Skeletal muscle tissue (tissue), 4 donors: Measurements from ENCODE around the gene SULT1B1. TPM values are rescaled to one million over a fixed set of nuclear protein-coding genes. Genes with fewer than 3 reads are reported as not detected.

Experiments
- H3K27ac ChIP-seq: one replicate; pipeline ENCODE4 v1.7.0; 2013; ENCODE audit warnings: mild to moderate bottlenecking, low read depth, low read length, inconsistent platforms
- H3K27me3 ChIP-seq, 3 donors: one replicate each; pipeline ENCODE4 v1.7.0; 2013; ENCODE audit warnings: low read length in 3 of 3; ENCODE audit not compliant: control insufficient read depth in 3 of 3, insufficient read depth in 3 of 3
- H3K36me3 ChIP-seq, 3 donors: one replicate each; pipeline ENCODE4 v1.7.0; 2013; ENCODE audit warnings: low read length in 3 of 3; ENCODE audit not compliant: control insufficient read depth in 3 of 3, insufficient read depth in 3 of 3
- H3K4me1 ChIP-seq, 3 donors: one replicate each; pipeline ENCODE4 v1.7.0; 2013; ENCODE audit warnings: low read length in 3 of 3, mild to moderate bottlenecking in 3 of 3; ENCODE audit not compliant: control insufficient read depth in 3 of 3, insufficient read depth in 3 of 3
- H3K4me3 ChIP-seq, 3 donors: one replicate each; pipeline ENCODE4 v1.7.0; 2013; ENCODE audit warnings: low read length in 3 of 3
- H3K9ac ChIP-seq, 3 donors: one replicate each; pipeline ENCODE4 v1.7.0; 2013; ENCODE audit warnings: low read length in 3 of 3, mild to moderate bottlenecking in 3 of 3, moderate library complexity in 2 of 3, low read depth in 1 of 3
- H3K9me3 ChIP-seq, 3 donors: one replicate each; pipeline ENCODE4 v1.7.0; 2013; ENCODE audit warnings: low read length in 3 of 3; ENCODE audit not compliant: control insufficient read depth in 3 of 3
- total RNA-seq: library from RNA; depleted of rRNA; stranded (reverse); fragments of >200 nt; gene quantifications from one replicate; pipeline ENCODE4 v1.2.3, GENCODE V29; 2014
- donor health status: Osteomylitis.

The SULT1B1 gene
- total RNA-seq, 1 donor from 2014 or later, result 0.52 TPM

- Histone ChIP-seq H3K9ac (no peak overlapping the region), H3K9me3 (no peaks in the 10 kb centered on the region), H3K4me3 (no peak overlapping the region), H3K27me3 (no peaks in the 10 kb centered on the region), H3K4me1 (no peaks in the 10 kb centered on the region), H3K27ac (no peak overlapping the region), H3K36me3 (no peaks in the 10 kb centered on the region)
Measured at GRCh38 chr4:69753686-69754085, 6.7 kb downstream of the SULT1B1 start.

DNA sequence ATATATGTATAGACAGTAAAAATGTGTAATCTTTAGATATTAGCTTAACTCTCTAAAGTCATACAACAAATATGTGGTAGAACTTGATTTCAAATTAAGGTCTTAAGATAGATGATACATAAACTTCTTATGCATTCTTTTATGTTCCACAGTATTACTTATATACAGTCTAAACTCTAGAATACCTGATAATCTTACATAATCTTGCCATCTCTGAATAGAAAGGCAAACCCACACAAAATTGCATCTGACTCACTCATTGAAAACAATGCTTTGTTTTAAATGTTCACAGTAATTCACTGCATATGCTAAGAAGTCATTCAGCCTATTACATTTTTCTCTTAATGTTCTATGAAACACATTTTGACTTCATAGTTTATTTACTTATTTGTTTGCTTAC lies 10.1 kb downstream of the SULT1B1 start:
- no peaks in the 10 kb centered on the region for H3K4me1 ChIP-seq
- H3K9ac ChIP-seq, result no peak overlapping the region
- H3K4me3 ChIP-seq, result no peak overlapping the region
- no peaks in the 10 kb centered on the region for H3K9me3 ChIP-seq
- no peak overlapping the region for H3K27ac ChIP-seq
- H3K36me3 ChIP-seq, result no peaks in the 10 kb centered on the region
- no peaks in the 10 kb centered on the region for H3K27me3 ChIP-seq

DNA sequence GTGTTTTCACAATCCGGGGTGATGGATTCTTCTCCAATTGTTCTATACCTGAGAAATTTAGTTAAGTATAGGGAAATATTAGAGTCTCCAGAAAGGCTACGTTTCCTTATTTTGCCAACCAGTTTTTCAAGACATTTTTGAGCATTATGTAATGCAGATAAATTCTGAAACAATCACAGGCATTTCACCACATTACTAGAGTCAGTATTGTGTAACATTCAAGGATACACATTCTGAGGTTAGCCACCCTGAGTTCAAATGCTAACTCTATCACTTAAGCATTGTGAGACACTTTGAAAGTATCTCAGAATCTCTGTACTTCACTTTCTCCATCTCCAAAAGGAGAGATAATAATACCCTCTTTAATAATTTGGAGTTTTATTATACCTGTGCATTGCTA lies 10.6 kb downstream of the SULT1B1 start:
- H3K4me3 ChIP-seq, result no peak overlapping the region
- H3K27ac ChIP-seq, result no peak overlapping the region
- H3K9ac ChIP-seq, result no peak overlapping the region

GRCh38 chr4:69748173-69748572 lies 12.2 kb downstream of the SULT1B1 start:
- no peak overlapping the region for H3K27ac ChIP-seq
- H3K4me1 ChIP-seq, result no peaks in the 10 kb centered on the region
- H3K36me3 ChIP-seq, result no peaks in the 10 kb centered on the region
- H3K9ac ChIP-seq, result no peak overlapping the region
- no peak overlapping the region for H3K4me3 ChIP-seq
- H3K9me3 ChIP-seq, result peaks cover 0 to 3% (median 0%) of the 10 kb centered on the region in 3 donors
- no peaks in the 10 kb centered on the region for H3K27me3 ChIP-seq

More for the DNA sequence above, 10.6 kb downstream of the SULT1B1 start:
- H3K9me3 ChIP-seq, result no peaks in the 10 kb centered on the region
- H3K27me3 ChIP-seq, result no peaks in the 10 kb centered on the region
- H3K36me3 ChIP-seq, result no peaks in the 10 kb centered on the region
- H3K4me1 ChIP-seq, result no peaks in the 10 kb centered on the region

- Histone ChIP-seq H3K4me3 (no peak overlapping the region), H3K4me1 (no peaks in the 10 kb centered on the region), H3K27me3 (no peaks in the 10 kb centered on the region), H3K9me3 (peaks cover 0 to 3% (median 0%) of the 10 kb centered on the region in 3 donors), H3K27ac (no peak overlapping the region), H3K36me3 (no peaks in the 10 kb centered on the region), H3K9ac (no peak overlapping the region)
Measured at GRCh38 chr4:69744157-69744478, 16.3 kb downstream of the SULT1B1 start.

- Histone ChIP-seq H3K27ac (no peak overlapping the region), H3K4me1 (no peaks in the 10 kb centered on the region), H3K36me3 (no peaks in the 10 kb centered on the region), H3K9ac (no peak overlapping the region), H3K9me3 (peaks cover 0 to 3% (median 0%) of the 10 kb centered on the region in 3 donors), H3K27me3 (no peaks in the 10 kb centered on the region), H3K4me3 (no peak overlapping the region)
Measured at GRCh38 chr4:69743476-69744156, 16.8 kb downstream of the SULT1B1 start.

GRCh38 chr4:69742596-69742995 lies 17.8 kb downstream of the SULT1B1 start:
- Histone ChIP-seq H3K4me3 (no peak overlapping the region), H3K27ac (no peak overlapping the region), H3K4me1 (no peaks in the 10 kb centered on the region), H3K36me3 (no peaks in the 10 kb centered on the region), H3K27me3 (no peaks in the 10 kb centered on the region), H3K9me3 (peaks cover 0 to 3% (median 0%) of the 10 kb centered on the region in 3 donors), H3K9ac (no peak overlapping the region)

GRCh38 chr4:69738872-69739271 lies 21.5 kb downstream of the SULT1B1 start:
- no peak overlapping the region for H3K9ac ChIP-seq
- no peak overlapping the region for H3K4me3 ChIP-seq
- no peaks in the 10 kb centered on the region for H3K36me3 ChIP-seq
- no peaks in the 10 kb centered on the region for H3K4me1 ChIP-seq
- peaks cover 0 to 2% (median 0%) of the 10 kb centered on the region in 3 donors for H3K9me3 ChIP-seq
- no peak overlapping the region for H3K27ac ChIP-seq
- H3K27me3 ChIP-seq, result no peaks in the 10 kb centered on the region

GRCh38 chr4:69735119-69735518 lies 25.3 kb downstream of the SULT1B1 start:
- H3K27me3 ChIP-seq, result no peaks in the 10 kb centered on the region
- no peak overlapping the region for H3K4me3 ChIP-seq
- H3K27ac ChIP-seq, result no peak overlapping the region
- H3K4me1 ChIP-seq, result no peaks in the 10 kb centered on the region
- H3K9me3 ChIP-seq, result no peaks in the 10 kb centered on the region
- no peaks in the 10 kb centered on the region for H3K36me3 ChIP-seq
- H3K9ac ChIP-seq, result no peak overlapping the region

- Histone ChIP-seq H3K9me3 (no peaks in the 10 kb centered on the region), H3K27ac (no peak overlapping the region), H3K4me1 (no peaks in the 10 kb centered on the region), H3K36me3 (no peaks in the 10 kb centered on the region), H3K9ac (no peak overlapping the region), H3K27me3 (no peaks in the 10 kb centered on the region), H3K4me3 (no peak overlapping the region)
Measured at GRCh38 chr4:69731847-69732246, 28.6 kb downstream of the SULT1B1 start.
